Duodenal mucosa (tissue), 2 donors: ENCODE data around the gene RTP2.
A peak's percentile ranks its signal among the peaks of the same experiment; 100 is the strongest.

Source experiments
- H3K27ac ChIP-seq: one replicate; pipeline ENCODE4 v1.7.0; 2013; ENCODE audit warnings: low read depth, low read length
- H3K27me3 ChIP-seq, 2 donors: one replicate each; pipeline ENCODE4 v1.7.0; 2013; ENCODE audit warnings: low read length in 2 of 2, control low read depth in 1 of 2; ENCODE audit not compliant: insufficient read depth in 2 of 2, control insufficient read depth in 1 of 2
- H3K36me3 ChIP-seq, 2 donors: one replicate each; pipeline ENCODE4 v1.7.0; 2013; ENCODE audit warnings: low read length in 2 of 2, control low read depth in 1 of 2; ENCODE audit not compliant: insufficient read depth in 2 of 2, control insufficient read depth in 1 of 2
- H3K4me1 ChIP-seq, 2 donors: one replicate each; pipeline ENCODE4 v1.7.0; 2013; ENCODE audit warnings: low read length in 2 of 2, control low read depth in 1 of 2; ENCODE audit not compliant: insufficient read depth in 2 of 2, control insufficient read depth in 1 of 2
- H3K4me3 ChIP-seq, 2 donors: one replicate each; pipeline ENCODE4 v1.7.0; 2013; ENCODE audit warnings: low read length in 2 of 2, low read depth in 1 of 2
- H3K9ac ChIP-seq, 2 donors: one replicate each; pipeline ENCODE4 v1.7.0; 2013; ENCODE audit warnings: low read length in 2 of 2, low read depth in 1 of 2
- H3K9me3 ChIP-seq, 2 donors: one replicate each; pipeline ENCODE4 v1.7.0; 2013; ENCODE audit warnings: low read length in 2 of 2, control low read depth in 1 of 2; ENCODE audit not compliant: control insufficient read depth in 1 of 2

Gene RTP2

DNA sequence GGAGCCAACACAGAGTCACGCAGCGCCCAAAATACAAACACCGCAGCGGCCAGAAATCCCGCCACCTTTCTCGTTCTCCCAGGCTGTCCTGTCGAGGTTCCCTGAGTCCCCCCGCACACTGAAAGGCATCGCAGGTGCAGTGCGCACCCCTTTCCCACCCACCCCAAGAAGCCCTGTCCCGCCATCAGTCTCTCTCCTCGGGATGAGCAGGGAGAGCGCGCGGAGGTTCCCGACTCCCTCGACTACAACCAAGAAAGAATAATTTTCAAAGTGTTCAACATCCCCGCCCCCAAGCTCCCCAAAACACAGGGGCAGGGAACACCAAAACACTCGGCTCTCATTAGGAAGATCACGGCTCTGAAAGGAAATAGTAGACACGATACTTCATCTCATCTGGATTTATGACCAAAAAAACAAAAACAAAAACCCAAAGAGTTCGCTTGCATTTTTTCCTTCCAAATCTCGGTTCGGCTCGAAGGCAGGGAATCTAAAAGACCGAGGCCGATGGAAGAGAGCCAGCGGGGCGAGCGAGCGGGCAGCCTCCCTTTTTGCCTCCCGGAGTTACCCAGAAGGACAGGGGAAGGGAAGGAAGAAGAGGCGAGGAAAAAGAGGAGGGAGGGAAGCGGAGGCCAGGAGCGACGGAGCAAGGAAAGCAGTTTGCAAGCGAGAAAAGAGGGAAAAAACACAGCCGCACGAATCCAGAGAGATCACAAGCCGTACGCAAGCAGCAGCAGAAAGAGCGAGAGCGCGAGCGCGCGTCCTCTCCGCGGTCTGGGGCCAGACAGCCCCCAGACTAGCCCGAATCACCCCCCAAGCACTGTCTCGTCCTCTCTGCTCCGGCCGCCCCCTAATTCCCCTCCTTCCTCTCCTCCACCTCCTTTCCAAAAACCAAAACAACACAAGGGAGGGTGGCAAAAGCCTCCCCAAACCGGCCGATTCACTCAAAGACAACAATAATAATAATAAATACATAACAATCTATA is 42.1 kb upstream of the RTP2 start:
- H3K9me3 ChIP-seq: no peaks in the 10 kb centered on the region
- peak overlapping the region; percentile 99 for H3K27ac ChIP-seq
- H3K36me3 ChIP-seq: no peaks in the 10 kb centered on the region
- H3K27me3 ChIP-seq: no peaks in the 10 kb centered on the region
- H3K4me1 ChIP-seq: peaks cover 30 to 38% of the 10 kb centered on the region in 2 donors
- H3K9ac ChIP-seq: peak overlapping the region; percentile 76 to 97
- peak overlapping the region; percentile 70 to 93 for H3K4me3 ChIP-seq

DNA sequence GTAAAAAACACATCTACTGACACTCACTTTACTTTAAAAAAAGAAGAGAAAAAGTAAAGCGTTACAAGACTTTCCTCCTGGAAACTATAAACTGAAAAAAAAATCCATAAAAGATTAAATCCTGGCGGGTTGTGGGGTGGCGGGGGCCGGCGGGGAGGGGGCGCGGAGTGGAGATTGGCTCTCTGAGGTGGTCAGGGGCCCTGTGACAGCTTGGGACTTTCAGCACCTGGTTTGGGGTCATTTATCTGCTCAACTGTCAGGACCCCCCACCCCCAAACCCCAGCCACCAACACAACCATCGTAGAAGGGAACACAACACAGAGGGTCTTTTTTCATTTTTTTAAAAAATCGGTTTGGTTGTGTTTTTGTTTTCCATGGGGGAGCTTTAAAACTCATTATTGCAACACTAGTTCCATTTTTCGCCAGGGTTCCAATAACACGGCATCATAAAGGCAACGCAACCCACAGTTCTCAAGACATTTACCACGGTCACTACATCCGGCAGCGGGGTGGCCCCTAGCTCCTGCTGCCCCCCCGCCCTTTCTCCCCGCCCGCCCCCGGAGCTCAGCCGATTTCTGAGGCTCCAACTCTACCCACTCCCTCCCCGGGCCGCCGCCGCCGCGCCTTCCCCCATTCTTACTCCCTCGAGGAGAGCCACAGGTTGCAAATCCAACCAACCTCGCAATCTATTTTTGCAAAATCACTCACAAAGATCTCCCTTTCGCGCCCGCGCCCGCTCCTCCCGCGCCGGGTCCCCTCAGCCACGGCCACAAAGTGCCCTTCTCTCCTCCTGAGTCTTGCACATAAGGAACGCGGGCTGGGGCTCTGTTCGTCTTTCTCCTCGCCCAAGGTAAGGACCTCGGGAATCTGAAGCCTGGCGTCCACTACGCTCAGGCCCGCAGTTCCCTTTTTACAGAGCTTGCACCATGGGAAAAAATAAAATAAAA is 41.1 kb upstream of the RTP2 start:
- Histone ChIP-seq H3K9ac (peak overlapping the region; percentile 76 to 97), H3K9me3 (no peaks in the 10 kb centered on the region), H3K4me3 (peak overlapping the region; percentile 70 to 93), H3K4me1 (peaks cover 22 to 37% of the 10 kb centered on the region in 2 donors), H3K36me3 (no peaks in the 10 kb centered on the region), H3K27me3 (no peaks in the 10 kb centered on the region), H3K27ac (peak overlapping the region; percentile 99)

DNA sequence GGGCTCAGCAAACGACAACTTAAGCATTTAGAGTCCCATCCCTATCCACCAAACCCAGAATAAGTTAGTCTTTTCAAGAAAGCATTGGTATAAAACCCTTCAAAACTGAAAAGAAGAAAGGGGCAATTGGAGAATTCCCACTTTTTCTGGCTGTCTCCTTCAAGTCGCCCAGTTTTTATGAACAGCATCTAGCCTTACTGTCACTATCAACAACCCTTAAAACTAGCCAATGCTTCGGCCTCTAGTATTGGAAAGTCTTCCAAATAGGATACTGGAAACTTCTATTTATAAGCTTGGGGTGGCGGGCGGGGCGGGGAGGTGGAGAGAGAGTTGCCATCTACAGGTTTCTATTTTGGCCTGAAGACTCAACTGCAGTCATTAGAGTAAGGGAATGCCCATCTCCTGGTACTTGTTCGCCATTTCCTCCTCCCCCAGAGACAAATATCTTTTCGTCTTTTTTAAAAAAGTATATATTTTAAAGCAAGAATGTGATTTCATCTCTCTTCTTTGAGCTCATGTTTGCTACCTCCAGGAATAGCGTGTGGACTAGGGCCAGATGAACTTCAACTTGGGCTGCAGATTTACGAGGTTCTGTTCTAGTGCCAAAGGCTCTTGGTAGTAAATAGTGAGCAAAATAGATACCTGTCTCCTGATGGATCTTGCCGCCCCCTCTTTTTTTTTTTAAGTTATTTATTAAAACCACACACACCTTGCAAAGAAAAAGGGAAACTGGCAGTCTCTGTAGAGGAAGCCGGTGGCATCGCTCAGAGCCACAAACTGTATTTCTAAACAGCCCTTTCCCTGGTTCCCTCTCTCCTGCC is 40.2 kb upstream of the RTP2 start:
- Histone ChIP-seq H3K4me1 (peaks cover 16 to 38% of the 10 kb centered on the region in 2 donors), H3K9ac (peak overlapping the region; percentile 32 to 97), H3K27ac (peak overlapping the region; percentile 99), H3K9me3 (no peaks in the 10 kb centered on the region), H3K36me3 (no peaks in the 10 kb centered on the region), H3K4me3 (peak overlapping the region; percentile 46 to 93), H3K27me3 (no peaks in the 10 kb centered on the region)

DNA sequence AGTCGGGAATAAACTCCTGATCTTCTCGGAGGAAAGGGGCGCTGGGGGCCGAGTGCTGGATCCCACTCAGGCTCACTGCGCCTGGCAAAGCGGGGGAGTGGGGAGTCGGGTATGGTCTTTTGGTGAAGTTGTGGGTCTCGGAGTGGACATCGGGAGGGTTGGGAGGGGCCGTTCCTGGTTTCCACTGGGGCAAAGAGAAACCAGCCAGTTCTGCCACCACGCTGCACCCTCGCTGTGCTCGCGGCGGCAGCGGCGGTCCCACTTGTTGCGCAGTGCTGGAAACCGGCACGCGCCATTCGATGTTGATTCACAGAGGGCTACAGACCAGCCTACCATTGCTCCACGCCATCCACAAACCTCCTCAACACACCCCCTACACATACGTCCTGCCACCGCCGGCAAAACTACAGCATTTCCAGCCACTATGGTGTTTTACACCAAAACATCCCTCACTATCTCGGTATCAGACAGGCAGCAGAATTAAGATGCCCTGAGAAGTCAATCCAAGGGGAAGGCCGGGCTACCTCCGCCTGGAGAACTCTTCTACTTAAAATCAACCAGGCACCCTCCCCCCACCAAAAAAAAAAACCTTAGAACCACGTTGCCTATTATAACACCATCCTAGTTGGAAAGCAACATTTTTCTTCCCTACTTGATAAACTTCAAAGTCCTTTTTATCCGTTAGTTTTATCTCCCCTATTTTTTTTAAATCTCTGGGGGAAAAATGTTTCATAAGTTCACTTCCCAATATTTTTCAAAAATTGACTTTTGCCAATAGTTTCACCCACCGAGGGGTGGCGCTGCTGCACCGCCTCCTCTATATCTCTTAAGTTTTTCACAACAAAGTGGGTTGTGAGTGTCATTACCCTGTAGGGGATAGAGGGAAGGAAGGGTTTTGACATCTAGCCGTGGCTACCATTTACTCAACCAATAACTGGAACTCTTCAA is 39.3 kb upstream of the RTP2 start:
- Histone ChIP-seq H3K36me3 (no peaks in the 10 kb centered on the region), H3K9ac (peak overlapping the region; percentile 76 to 90), H3K4me3 (peak overlapping the region; percentile 91 to 93), H3K27ac (peak overlapping the region; percentile 65), H3K27me3 (no peaks in the 10 kb centered on the region), H3K4me1 (peaks cover 16 to 42% of the 10 kb centered on the region in 2 donors), H3K9me3 (no peaks in the 10 kb centered on the region)

DNA sequence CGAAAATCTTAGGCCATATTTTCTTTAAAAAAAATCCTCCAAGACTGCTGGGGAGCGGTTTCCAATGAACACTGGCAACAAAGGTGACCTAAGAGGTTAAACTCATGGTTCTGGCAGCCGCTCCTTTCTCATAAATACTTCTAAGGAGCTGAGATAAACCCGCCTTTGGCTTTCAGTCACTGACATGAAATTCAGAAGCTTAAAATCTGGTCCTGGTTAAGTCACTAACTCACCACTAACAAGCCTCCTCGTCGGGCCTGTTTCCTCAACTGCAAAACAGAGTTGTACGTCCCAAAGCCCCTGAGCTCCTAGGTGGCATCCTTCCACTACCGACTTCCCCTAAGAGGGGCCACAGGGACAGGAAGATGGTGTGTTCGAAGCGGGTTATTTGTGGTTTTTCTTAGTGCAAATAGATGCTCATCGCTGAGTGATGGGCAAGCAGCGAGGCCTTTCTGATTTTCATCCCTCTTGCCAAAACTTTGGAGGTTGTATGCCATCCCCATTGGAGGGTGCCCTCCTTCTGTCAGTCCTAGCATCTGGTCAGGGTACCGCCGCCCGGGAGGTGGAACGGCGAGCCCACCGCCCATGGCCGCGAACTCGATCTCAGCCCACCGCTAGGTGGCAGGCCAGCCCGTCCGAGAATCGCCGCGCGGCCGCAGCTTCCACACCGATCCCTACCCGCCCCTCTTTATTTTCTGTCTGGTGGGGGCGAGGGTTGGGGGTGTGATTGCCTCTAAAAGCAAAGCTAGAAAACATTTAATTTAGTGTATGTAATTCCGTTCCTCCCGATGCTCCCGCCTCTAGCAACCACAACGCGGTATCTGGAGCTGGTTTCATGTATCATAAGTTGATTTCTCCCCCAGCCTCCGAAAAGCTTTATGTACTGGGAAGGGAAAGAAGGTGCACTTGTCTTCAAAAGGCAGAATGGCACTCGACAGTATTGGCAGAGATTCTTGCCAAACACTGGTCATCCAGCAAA is 38.4 kb upstream of the RTP2 start:
- peak overlapping the region; percentile 73 for H3K27ac ChIP-seq
- no peaks in the 10 kb centered on the region for H3K9me3 ChIP-seq
- H3K4me3 ChIP-seq: peak overlapping the region; percentile 91 to 93
- peak overlapping the region; percentile 76 to 90 for H3K9ac ChIP-seq
- H3K27me3 ChIP-seq: no peaks in the 10 kb centered on the region
- no peaks in the 10 kb centered on the region for H3K36me3 ChIP-seq
- peaks cover 16 to 46% of the 10 kb centered on the region in 2 donors for H3K4me1 ChIP-seq

DNA sequence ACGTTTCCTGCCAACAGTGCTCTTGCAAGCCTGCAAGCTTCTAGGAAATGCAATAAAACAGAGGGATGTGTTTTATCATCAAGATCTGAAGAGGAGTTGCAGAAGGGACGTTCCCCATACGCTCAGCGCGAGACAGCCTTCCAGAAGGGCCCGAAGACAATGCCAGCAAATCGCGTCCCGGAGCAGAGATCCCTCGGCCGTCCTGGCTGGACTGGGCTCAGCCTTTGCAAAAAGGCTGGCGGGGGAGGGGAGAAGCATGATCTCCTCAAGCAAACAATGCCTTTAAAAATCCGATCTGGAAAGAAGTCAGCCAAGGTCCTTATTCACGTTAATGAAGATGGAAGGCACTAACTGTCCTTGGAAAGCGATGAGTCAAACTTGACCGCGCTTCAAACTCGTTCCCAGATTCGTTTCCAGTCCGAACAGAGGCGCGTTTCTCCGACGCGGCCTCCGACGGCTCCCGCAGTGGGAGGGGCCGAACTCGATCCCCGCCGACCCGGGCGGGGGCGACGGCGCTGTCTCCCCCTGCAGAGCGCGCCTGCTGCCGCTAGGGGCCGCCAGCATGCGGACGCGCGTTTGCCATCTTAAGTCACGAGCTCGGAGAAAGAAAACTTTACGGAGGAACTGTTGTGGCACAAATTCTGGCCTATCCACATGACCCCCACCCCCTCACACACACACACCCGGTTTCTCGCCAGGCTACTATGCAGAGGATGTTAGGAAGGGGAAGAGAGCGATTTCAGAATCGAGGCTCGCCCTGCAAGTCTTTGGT is 37.4 kb upstream of the RTP2 start:
- Histone ChIP-seq H3K9me3 (no peaks in the 10 kb centered on the region), H3K4me3 (peak overlapping the region; percentile 91 to 93), H3K27me3 (no peaks in the 10 kb centered on the region), H3K9ac (peak overlapping the region; percentile 75 to 90), H3K36me3 (no peaks in the 10 kb centered on the region), H3K27ac (peak overlapping the region; percentile 73), H3K4me1 (peaks cover 16 to 46% of the 10 kb centered on the region in 2 donors)

DNA sequence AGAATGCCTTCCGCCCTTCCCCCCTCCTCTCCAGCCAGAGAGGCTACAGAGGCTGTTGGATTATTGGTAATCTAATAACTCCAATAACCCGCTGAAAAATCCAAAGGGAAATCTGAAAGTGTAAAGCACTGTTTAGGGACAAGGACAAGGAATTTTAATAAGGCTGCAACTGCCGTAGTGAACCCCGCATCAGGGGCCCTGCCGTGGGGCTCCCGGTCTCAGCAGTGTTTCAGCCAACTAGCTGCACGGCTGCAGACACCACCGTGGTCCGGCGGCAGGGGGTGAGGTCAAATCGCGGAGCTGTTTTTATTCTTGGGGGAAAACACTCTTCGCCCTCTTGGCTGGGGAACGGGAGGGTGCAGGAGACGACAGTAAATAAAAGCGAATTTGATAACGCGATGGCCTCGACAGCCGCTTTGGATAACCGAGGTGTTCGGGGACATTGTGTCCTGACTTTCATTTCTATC is 36.8 kb upstream of the RTP2 start:
- Histone ChIP-seq H3K9ac (peak overlapping the region; percentile 75 to 90), H3K27me3 (no peaks in the 10 kb centered on the region), H3K4me3 (peak overlapping the region; percentile 91 to 93), H3K9me3 (no peaks in the 10 kb centered on the region), H3K27ac (peak overlapping the region; percentile 73), H3K4me1 (peaks cover 16 to 46% of the 10 kb centered on the region in 2 donors), H3K36me3 (no peaks in the 10 kb centered on the region)
